ENCODE results near the gene ZBTB2. TPM values are rescaled to one million over a fixed set of nuclear protein-coding genes. Genes with fewer than 3 reads are reported as not detected.

Gene ZBTB2
- polyA plus RNA-seq, 1 experiment = 14.7 TPM

- CTCF ChIA-PET = no interaction called here
These were observed 14.3 kb downstream of the ZBTB2 start for GRCh38 chr6:151377095-151377494.

GRCh38 chr6:151376440-151376839 is 14.9 kb downstream of the ZBTB2 start:
- no peak for DNase-seq (ENCODE audit: low read depth)
- CTCF ChIA-PET = no interaction called here
- H3K4me3 ChIP-seq (ENCODE audit: low read depth, low read length) = no peak overlapping the region
- TF ChIP-seq, protein P1, sequence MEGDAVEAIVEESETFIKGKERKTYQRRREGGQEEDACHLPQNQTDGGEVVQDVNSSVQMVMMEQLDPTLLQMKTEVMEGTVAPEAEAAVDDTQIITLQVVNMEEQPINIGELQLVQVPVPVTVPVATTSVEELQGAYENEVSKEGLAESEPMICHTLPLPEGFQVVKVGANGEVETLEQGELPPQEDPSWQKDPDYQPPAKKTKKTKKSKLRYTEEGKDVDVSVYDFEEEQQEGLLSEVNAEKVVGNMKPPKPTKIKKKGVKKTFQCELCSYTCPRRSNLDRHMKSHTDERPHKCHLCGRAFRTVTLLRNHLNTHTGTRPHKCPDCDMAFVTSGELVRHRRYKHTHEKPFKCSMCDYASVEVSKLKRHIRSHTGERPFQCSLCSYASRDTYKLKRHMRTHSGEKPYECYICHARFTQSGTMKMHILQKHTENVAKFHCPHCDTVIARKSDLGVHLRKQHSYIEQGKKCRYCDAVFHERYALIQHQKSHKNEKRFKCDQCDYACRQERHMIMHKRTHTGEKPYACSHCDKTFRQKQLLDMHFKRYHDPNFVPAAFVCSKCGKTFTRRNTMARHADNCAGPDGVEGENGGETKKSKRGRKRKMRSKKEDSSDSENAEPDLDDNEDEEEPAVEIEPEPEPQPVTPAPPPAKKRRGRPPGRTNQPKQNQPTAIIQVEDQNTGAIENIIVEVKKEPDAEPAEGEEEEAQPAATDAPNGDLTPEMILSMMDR (IDR thresholded peaks at IDR 0.05; ENCODE audit: insufficient read depth, low read depth, low read length) = no peak
- H3K27me3 ChIP-seq (ENCODE audit: control insufficient read depth, insufficient read depth, low read length) = no peaks in the 10 kb centered on the region
- POLR2A ChIA-PET = no interaction called here
- H3K36me3 ChIP-seq (ENCODE audit: control insufficient read depth, insufficient read depth, low read length) = 0 out of 2 replicates have a peak, but pooled peaks cover 3% of the 10 kb centered on the region

More at GRCh38 chr6:151377095-151377494, 14.3 kb downstream of the ZBTB2 start:
- POLR2A ChIA-PET = no interaction called here
- Histone ChIP-seq H3K36me3 (ENCODE audit: control insufficient read depth, insufficient read depth, low read length) (0 out of 2 replicates have a peak, but pooled peaks cover 1% of the 10 kb centered on the region), H3K4me3 (ENCODE audit: low read depth, low read length) (no peak overlapping the region), H3K27me3 (ENCODE audit: control insufficient read depth, insufficient read depth, low read length) (no peaks in the 10 kb centered on the region)
- no peak for DNase-seq (ENCODE audit: low read depth)
- TF ChIP-seq, protein P1 (IDR thresholded peaks at IDR 0.05; ENCODE audit: insufficient read depth, low read depth, low read length) = no peak

- Histone ChIP-seq H3K4me3 (ENCODE audit: low read depth, low read length) (no peak overlapping the region), H3K36me3 (ENCODE audit: control insufficient read depth, insufficient read depth, low read length) (0 out of 2 replicates have a peak, but pooled peaks cover 4% of the 10 kb centered on the region), H3K27me3 (ENCODE audit: control insufficient read depth, insufficient read depth, low read length) (no peaks in the 10 kb centered on the region)
- DNase-seq (ENCODE audit: low read depth) = no peak
- TF ChIP-seq, protein P1 (IDR thresholded peaks at IDR 0.05; ENCODE audit: insufficient read depth, low read depth, low read length) = no peak
- POLR2A ChIA-PET = no interaction called here
- CTCF ChIA-PET = no interaction called here
These were observed 15.5 kb downstream of the ZBTB2 start for GRCh38 chr6:151375833-151376232.

- CTCF ChIA-PET = interaction anchor here (1.2 kb wide), 1 partner anchor 9 kb away, joined by 3 read pairs; no protein-coding TSS in a partner anchor
These were observed 17.2 kb downstream of the ZBTB2 start for GRCh38 chr6:151374036-151374683.

DNA sequence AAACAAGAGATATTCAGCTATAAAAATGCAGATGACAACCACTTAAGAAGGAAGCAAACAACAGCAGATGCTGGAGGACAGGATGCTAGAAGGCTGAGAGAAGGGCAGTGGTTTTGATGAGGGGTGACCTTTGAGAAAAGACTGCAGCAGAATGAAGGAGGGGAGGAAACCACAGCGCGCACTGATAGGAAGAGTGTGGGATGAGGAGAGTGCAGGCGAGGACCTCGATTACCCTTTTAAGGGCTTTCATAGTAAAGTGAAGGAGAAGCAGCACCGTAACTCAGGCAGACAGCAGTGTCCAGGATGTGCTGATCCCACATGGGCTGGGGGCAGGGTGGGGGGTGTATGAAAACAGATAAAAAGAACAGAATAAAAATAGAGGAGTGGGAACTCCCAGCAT is 19.2 kb downstream of the ZBTB2 start:
- Histone ChIP-seq H3K4me3 (ENCODE audit: low read depth, low read length) (no peak overlapping the region), H3K36me3 (ENCODE audit: control insufficient read depth, insufficient read depth, low read length) (0 out of 2 replicates have a peak, but pooled peaks cover 4% of the 10 kb centered on the region), H3K27me3 (ENCODE audit: control insufficient read depth, insufficient read depth, low read length) (no peaks in the 10 kb centered on the region)
- DNase-seq (ENCODE audit: low read depth) = no peak
- TF ChIP-seq, protein P1 (IDR thresholded peaks at IDR 0.05; ENCODE audit: insufficient read depth, low read depth, low read length) = no peak
- ChIA-PET POLR2A (no interaction called here), CTCF (no interaction called here)

More at GRCh38 chr6:151374036-151374683, 17.2 kb downstream of the ZBTB2 start:
- no peak for DNase-seq (ENCODE audit: low read depth)
- no peaks in the 10 kb centered on the region for H3K27me3 ChIP-seq (ENCODE audit: control insufficient read depth, insufficient read depth, low read length)
- H3K36me3 ChIP-seq (ENCODE audit: control insufficient read depth, insufficient read depth, low read length) = 0 out of 2 replicates have a peak, but pooled peaks cover 4% of the 10 kb centered on the region
- no peak overlapping the region for H3K4me3 ChIP-seq (ENCODE audit: low read depth, low read length)
- POLR2A ChIA-PET = no interaction called here
- TF ChIP-seq, protein P1 (IDR thresholded peaks at IDR 0.05; ENCODE audit: insufficient read depth, low read depth, low read length) = no peak

Data from BJ (cell line).